RWPE2 (cell line): ENCODE results near the gene MAPK7.

Experiments used
- ATAC-seq: fragments of 200-7000 bp; cut with Tn5 transposase; 3 replicates; pipeline ENCODE4 v1.9.1; 2021; ENCODE audit warnings: low read depth
- DNase-seq: peaks from one replicate; pipeline ENCODE4 v3.0.0-alpha.2; 2020; ENCODE audit warnings: low spot score
- H3K27ac ChIP-seq: fragments of 450-650 bp; 2 replicates; pipeline ENCODE4 v1.5.1; 2017; ENCODE audit warnings: mild to moderate bottlenecking; ENCODE audit not compliant: poor library complexity, severe bottlenecking
- H3K27me3 ChIP-seq: fragments of 250-450 bp; sonication (Bioruptor Pico); 2 replicates; pipeline ENCODE4 v1.5.1; 2021; ENCODE audit warnings: mild to moderate bottlenecking, moderate library complexity; ENCODE audit not compliant: insufficient read depth, poor library complexity, severe bottlenecking
- H3K36me3 ChIP-seq: fragments of 250-450 bp; sonication (Bioruptor Pico); 2 replicates; pipeline ENCODE4 v1.5.1; 2020; ENCODE audit warnings: low read depth, mild to moderate bottlenecking, moderate library complexity
- H3K4me1 ChIP-seq: fragments of 250-450 bp; sonication (Bioruptor Pico); 2 replicates; pipeline ENCODE4 v1.5.1; 2021; ENCODE audit warnings: mild to moderate bottlenecking, moderate library complexity; ENCODE audit not compliant: insufficient read depth, poor library complexity, severe bottlenecking
- H3K4me3 ChIP-seq: fragments of 250-450 bp; sonication (Bioruptor Pico); 2 replicates; pipeline ENCODE4 v1.5.1; 2021; ENCODE audit warnings: mild to moderate bottlenecking, moderate library complexity; ENCODE audit not compliant: severe bottlenecking
- H3K9me3 ChIP-seq: fragments of 250-450 bp; sonication (Bioruptor Pico); 2 replicates; pipeline ENCODE4 v1.5.1; 2021; ENCODE audit warnings: mild to moderate bottlenecking, moderate library complexity; ENCODE audit not compliant: severe bottlenecking
- CTCF ChIP-seq: fragments of 450-650 bp; IDR thresholded peaks from one replicate; pipeline ENCODE4 v1.5.1; 2017; ENCODE audit warnings: mild to moderate bottlenecking, moderate library complexity; ENCODE audit not compliant: poor library complexity, severe bottlenecking

MAPK7 gene

GRCh38 chr17:19402171-19402570 lies 23.9 kb downstream of the MAPK7 start:
- Histone ChIP-seq H3K9me3 (no peaks in the 10 kb centered on the region), H3K4me3 (no peak overlapping the region), H3K27me3 (no peaks in the 10 kb centered on the region), H3K4me1 (peaks cover 10% of the 10 kb centered on the region), H3K27ac (no peak overlapping the region), H3K36me3 (no peaks in the 10 kb centered on the region)
- DNase-seq = no peak
- no peak for ATAC-seq
- TF ChIP-seq CTCF = no peak

GRCh38 chr17:19403021-19403420 lies 24.7 kb downstream of the MAPK7 start:
- Histone ChIP-seq H3K4me3 (no peak overlapping the region), H3K27ac (no peak overlapping the region), H3K9me3 (no peaks in the 10 kb centered on the region), H3K27me3 (no peaks in the 10 kb centered on the region), H3K4me1 (peaks cover 7% of the 10 kb centered on the region), H3K36me3 (no peaks in the 10 kb centered on the region)
- no peak for ATAC-seq
- no peak for DNase-seq
- TF ChIP-seq CTCF = no peak

GRCh38 chr17:19404264-19404663 lies 26.0 kb downstream of the MAPK7 start:
- Histone ChIP-seq H3K27ac (no peak overlapping the region), H3K36me3 (no peaks in the 10 kb centered on the region), H3K27me3 (no peaks in the 10 kb centered on the region), H3K4me3 (no peak overlapping the region), H3K9me3 (no peaks in the 10 kb centered on the region), H3K4me1 (peaks cover under 1% of the 10 kb centered on the region)
- DNase-seq (no peak), ATAC-seq (no peak)
- no peak for TF ChIP-seq CTCF

- TF ChIP-seq CTCF = no peak
- Histone ChIP-seq H3K4me1 (peaks cover 7% of the 10 kb centered on the region), H3K4me3 (no peak overlapping the region), H3K27me3 (no peaks in the 10 kb centered on the region), H3K36me3 (no peaks in the 10 kb centered on the region), H3K27ac (no peak overlapping the region), H3K9me3 (no peaks in the 10 kb centered on the region)
- ATAC-seq (no peak), DNase-seq (no peak)
Measured at GRCh38 chr17:19405114-19405513, 26.8 kb downstream of the MAPK7 start.

- H3K27me3 ChIP-seq = no peaks in the 10 kb centered on the region
- no peak for TF ChIP-seq CTCF
- H3K4me1 ChIP-seq = peaks cover 7% of the 10 kb centered on the region
- H3K36me3 ChIP-seq = no peaks in the 10 kb centered on the region
- H3K4me3 ChIP-seq = no peak overlapping the region
- no peak overlapping the region for H3K27ac ChIP-seq
- ATAC-seq (no peak), DNase-seq (no peak)
- H3K9me3 ChIP-seq = no peaks in the 10 kb centered on the region
Measured at GRCh38 chr17:19407601-19408345, 29.5 kb downstream of the MAPK7 start.
